CD8-positive, alpha-beta memory T cell (primary cell): ENCODE results near the gene DNAAF5. TPM values are rescaled to one million over a fixed set of nuclear protein-coding genes. Genes with fewer than 3 reads are reported as not detected.

ENCODE experiments used
- CTCF ChIA-PET: fragments of 350-600 bp; sonication (Branson Sonifier 250); formaldehyde crosslinking; loops from one replicate; lab custom pipeline; 2021; ENCODE audit warnings: antibody characterized with exemption; lab: Charles Lee
- POLR2A ChIA-PET: fragments of 350-600 bp; sonication (Branson Sonifier 250); formaldehyde crosslinking; loops from one replicate; lab custom pipeline; 2021; ENCODE audit warnings: antibody characterized with exemption; lab: Charles Lee
- DNase-seq, 5 donors: peaks; one replicate each; pipeline versions ENCODE4 v3.0.0 to v3.0.0-alpha.2; 2020 to 2022; ENCODE audit warnings: mixed read lengths in 1 of 5
- H3K27ac ChIP-seq: one replicate; pipeline ENCODE4 v1.7.0; 2013; ENCODE audit warnings: low read depth, mild to moderate bottlenecking, low read length, moderate library complexity
- H3K27me3 ChIP-seq: 2 replicates; pipeline ENCODE4 v1.7.0; 2013; ENCODE audit warnings: low read length, mild to moderate bottlenecking; ENCODE audit not compliant: insufficient read depth, poor library complexity, severe bottlenecking
- H3K36me3 ChIP-seq: 2 replicates; pipeline ENCODE4 v1.7.0; 2013; ENCODE audit warnings: mild to moderate bottlenecking, low read length, moderate library complexity; ENCODE audit not compliant: insufficient read depth
- H3K4me1 ChIP-seq: 2 replicates; pipeline ENCODE4 v1.7.0; 2013; ENCODE audit warnings: mild to moderate bottlenecking, low read length, moderate library complexity; ENCODE audit not compliant: insufficient read depth
- H3K4me3 ChIP-seq: 2 replicates; pipeline ENCODE4 v1.7.0; 2013; ENCODE audit warnings: mild to moderate bottlenecking, low read length
- H3K9me3 ChIP-seq: 2 replicates; pipeline ENCODE4 v1.7.0; 2013; ENCODE audit warnings: mild to moderate bottlenecking, low read length
- H3K27ac Mint-ChIP-seq, 8 donors: one replicate each; pipeline ENCODE4 v1.8.0; 2020 to 2021; ENCODE audit warnings: mixed read lengths in 8 of 8, mild to moderate bottlenecking in 6 of 8, inconsistent platforms in 3 of 8, moderate library complexity in 3 of 8
- H3K27me3 Mint-ChIP-seq, 2 donors: one replicate each; pipeline ENCODE4 v1.8.0; 2020 to 2021; ENCODE audit warnings: mixed read lengths in 2 of 2, mild to moderate bottlenecking in 1 of 2, moderate library complexity in 1 of 2
- H3K36me3 Mint-ChIP-seq, 3 donors: one replicate each; pipeline ENCODE4 v1.8.0; 2020 to 2021; ENCODE audit warnings: mixed read lengths in 3 of 3, inconsistent platforms in 1 of 3, mild to moderate bottlenecking in 1 of 3
- H3K4me1 Mint-ChIP-seq, 3 donors: one replicate each; pipeline ENCODE4 v1.8.0; 2020 to 2021; ENCODE audit warnings: mixed read lengths in 3 of 3, inconsistent platforms in 1 of 3, mild to moderate bottlenecking in 1 of 3
- H3K4me3 Mint-ChIP-seq, 7 donors: one replicate each; pipeline ENCODE4 v1.8.0; 2020 to 2021; ENCODE audit warnings: mixed read lengths in 7 of 7, mild to moderate bottlenecking in 6 of 7, moderate library complexity in 4 of 7, inconsistent platforms in 2 of 7
- H3K9me3 Mint-ChIP-seq, 5 donors: one replicate each; pipeline ENCODE4 v1.8.0; 2020 to 2022; ENCODE audit warnings: mixed read lengths in 5 of 5, mild to moderate bottlenecking in 3 of 5, moderate library complexity in 2 of 5, inconsistent platforms in 1 of 5
- polyA plus RNA-seq: library from polyadenylated mRNA; unstranded; fragments of 300-500 nt; fragmentation: Illumina TruSeq; gene quantifications from one replicate; pipeline ENCODE4 v1.2.3, GENCODE V29; 2021
- total RNA-seq, 2 experiments: library from RNA; stranded (reverse); gene quantifications; one replicate each; pipeline ENCODE4 v1.2.3, GENCODE V29; 2021

Gene DNAAF5
- total and polyA plus RNA-seq, 3 experiments from 2014 or later = 4.4 to 48.0 (median 47.3) TPM

- H3K36me3 ChIP-seq = no peaks in the 10 kb centered on the region
- no peak overlapping the region for H3K4me3 ChIP-seq
- no peaks in the 10 kb centered on the region for H3K9me3 ChIP-seq
- CTCF ChIA-PET = interaction anchor here (1.2 to 3.0 kb wide), 3 partner anchors 439 to 452 kb away, joined by 3 to 13 read pairs (median 3); no protein-coding TSS in a partner anchor
- H3K4me1 Mint-ChIP-seq = peaks cover 0 to 4% (median 1%) of the 10 kb centered on the region in 3 donors
- POLR2A ChIA-PET = no interaction called here
- no peak for DNase-seq
- peak overlapping the region in 1 of 8 donors; percentile 29 for H3K27ac Mint-ChIP-seq
- H3K4me1 ChIP-seq = no peaks in the 10 kb centered on the region
- H3K27ac ChIP-seq = no peak overlapping the region
- no peaks in the 10 kb centered on the region for H3K27me3 Mint-ChIP-seq
- peaks cover 3 to 47% (median 4%) of the 10 kb centered on the region in 3 donors for H3K36me3 Mint-ChIP-seq
- no peak overlapping the region for H3K4me3 Mint-ChIP-seq
- peaks cover 0 to 1% (median 0%) of the 10 kb centered on the region in 5 donors for H3K9me3 Mint-ChIP-seq
- no peaks in the 10 kb centered on the region for H3K27me3 ChIP-seq
These were observed 44.9 kb downstream of the DNAAF5 start for GRCh38 chr7:771234-772004.

GRCh38 chr7:772005-772294 lies 45.5 kb downstream of the DNAAF5 start:
- Mint-ChIP-seq H3K36me3 (peaks cover 3 to 47% (median 3%) of the 10 kb centered on the region in 3 donors), H3K27ac (no peak overlapping the region), H3K4me3 (no peak overlapping the region), H3K4me1 (peaks cover 0 to 4% (median 1%) of the 10 kb centered on the region in 3 donors), H3K9me3 (peaks cover 0 to 1% (median 0%) of the 10 kb centered on the region in 5 donors), H3K27me3 (no peaks in the 10 kb centered on the region)
- Histone ChIP-seq H3K36me3 (no peaks in the 10 kb centered on the region), H3K4me3 (no peak overlapping the region), H3K9me3 (no peaks in the 10 kb centered on the region), H3K27me3 (no peaks in the 10 kb centered on the region), H3K4me1 (no peaks in the 10 kb centered on the region), H3K27ac (no peak overlapping the region)
- ChIA-PET CTCF (interaction anchor here (3.0 kb wide), 1 partner anchor 450 kb away, joined by 13 read pairs; no protein-coding TSS in a partner anchor), POLR2A (no interaction called here)
- no peak for DNase-seq

- Mint-ChIP-seq H3K27ac (no peak overlapping the region), H3K27me3 (no peaks in the 10 kb centered on the region), H3K36me3 (peaks cover 2 to 48% (median 2%) of the 10 kb centered on the region in 3 donors), H3K9me3 (peaks cover 0 to 1% (median 0%) of the 10 kb centered on the region in 5 donors), H3K4me3 (peak overlapping the region in 1 of 7 donors; percentile 75), H3K4me1 (peaks cover 0 to 2% (median 1%) of the 10 kb centered on the region in 3 donors)
- ChIA-PET CTCF (interaction anchor here (1.7 to 3.0 kb wide), 2 partner anchors 446 to 450 kb away, joined by 3 to 13 read pairs; no protein-coding TSS in a partner anchor), POLR2A (interaction anchor here (0.6 kb wide), 1 partner anchor 46 kb away, joined by 3 read pairs; the partner anchor contains the start of gene PRKAR1B)
- Histone ChIP-seq H3K27ac (no peak overlapping the region), H3K4me3 (no peak overlapping the region), H3K36me3 (no peaks in the 10 kb centered on the region), H3K27me3 (no peaks in the 10 kb centered on the region), H3K4me1 (no peaks in the 10 kb centered on the region), H3K9me3 (no peaks in the 10 kb centered on the region)
- no peak for DNase-seq
These were observed 45.9 kb downstream of the DNAAF5 start for GRCh38 chr7:772392-772791.

GRCh38 chr7:772861-773621 lies 46.5 kb downstream of the DNAAF5 start:
- ChIA-PET POLR2A (interaction anchor here (0.6 kb wide), 1 partner anchor 46 kb away, joined by 3 read pairs; the partner anchor contains the start of gene PRKAR1B), CTCF (interaction anchor here (1.4 to 3.0 kb wide), 4 partner anchors 440 to 455 kb away, joined by 3 to 13 read pairs (median 5); no protein-coding TSS in a partner anchor)
- Histone ChIP-seq H3K9me3 (no peaks in the 10 kb centered on the region), H3K27me3 (no peaks in the 10 kb centered on the region), H3K4me3 (no peak overlapping the region), H3K4me1 (no peaks in the 10 kb centered on the region), H3K36me3 (no peaks in the 10 kb centered on the region), H3K27ac (no peak overlapping the region)
- H3K9me3 Mint-ChIP-seq = no peaks in the 10 kb centered on the region
- peaks cover 0 to 45% (median 3%) of the 10 kb centered on the region in 3 donors for H3K36me3 Mint-ChIP-seq
- no peaks in the 10 kb centered on the region for H3K4me1 Mint-ChIP-seq
- H3K27ac Mint-ChIP-seq = peak overlapping the region in 1 of 8 donors; percentile 54
- DNase-seq = no peak
- H3K27me3 Mint-ChIP-seq = no peaks in the 10 kb centered on the region
- no peak overlapping the region for H3K4me3 Mint-ChIP-seq

- ChIA-PET POLR2A (no interaction called here), CTCF (interaction anchor here (1.4 to 3.0 kb wide), 4 partner anchors 441 to 455 kb away, joined by 3 to 13 read pairs (median 5); no protein-coding TSS in a partner anchor)
- H3K27ac ChIP-seq = no peak overlapping the region
- no peaks in the 10 kb centered on the region for H3K36me3 ChIP-seq
- H3K4me3 ChIP-seq = no peak overlapping the region
- no peaks in the 10 kb centered on the region for H3K4me1 ChIP-seq
- Mint-ChIP-seq H3K9me3 (no peaks in the 10 kb centered on the region), H3K27me3 (no peaks in the 10 kb centered on the region), H3K4me1 (no peaks in the 10 kb centered on the region), H3K27ac (no peak overlapping the region), H3K4me3 (no peak overlapping the region), H3K36me3 (peaks cover 0 to 43% (median 3%) of the 10 kb centered on the region in 3 donors)
- no peaks in the 10 kb centered on the region for H3K27me3 ChIP-seq
- no peak for DNase-seq
- no peaks in the 10 kb centered on the region for H3K9me3 ChIP-seq
These were observed 47.1 kb downstream of the DNAAF5 start for GRCh38 chr7:773622-773915.

- Histone ChIP-seq H3K4me1 (no peaks in the 10 kb centered on the region), H3K9me3 (no peaks in the 10 kb centered on the region), H3K4me3 (no peak overlapping the region), H3K36me3 (no peaks in the 10 kb centered on the region), H3K27me3 (no peaks in the 10 kb centered on the region), H3K27ac (no peak overlapping the region)
- no peaks in the 10 kb centered on the region for H3K4me1 Mint-ChIP-seq
- no peak overlapping the region for H3K4me3 Mint-ChIP-seq
- peak; percentile 42 to 64 (median 55) for DNase-seq
- no peaks in the 10 kb centered on the region for H3K27me3 Mint-ChIP-seq
- H3K9me3 Mint-ChIP-seq = no peaks in the 10 kb centered on the region
- POLR2A ChIA-PET = no interaction called here
- peaks cover 0 to 45% (median 3%) of the 10 kb centered on the region in 3 donors for H3K36me3 Mint-ChIP-seq
- CTCF ChIA-PET = interaction anchor here (1.2 to 3.0 kb wide), 5 partner anchors 15 to 456 kb away, joined by 3 to 13 read pairs (median 3); no protein-coding TSS in a partner anchor
- no peak overlapping the region for H3K27ac Mint-ChIP-seq
These were observed 47.9 kb downstream of the DNAAF5 start for GRCh38 chr7:774161-775109.

GRCh38 chr7:776381-776780 lies 49.9 kb downstream of the DNAAF5 start:
- H3K4me3 Mint-ChIP-seq = no peak overlapping the region
- Histone ChIP-seq H3K4me1 (no peaks in the 10 kb centered on the region), H3K27me3 (no peaks in the 10 kb centered on the region), H3K4me3 (no peak overlapping the region), H3K27ac (no peak overlapping the region), H3K36me3 (no peaks in the 10 kb centered on the region), H3K9me3 (no peaks in the 10 kb centered on the region)
- no peaks in the 10 kb centered on the region for H3K9me3 Mint-ChIP-seq
- CTCF ChIA-PET = interaction anchor here (1.5 kb wide), 1 partner anchor 454 kb away, joined by 5 read pairs; no protein-coding TSS in a partner anchor
- H3K36me3 Mint-ChIP-seq = peaks cover 0 to 55% (median 3%) of the 10 kb centered on the region in 3 donors
- no peak overlapping the region for H3K27ac Mint-ChIP-seq
- no peak for DNase-seq
- H3K4me1 Mint-ChIP-seq = no peaks in the 10 kb centered on the region
- POLR2A ChIA-PET = interaction anchor here (0.7 kb wide), 1 partner anchor 414 kb away, joined by 3 read pairs; no protein-coding TSS in a partner anchor
- H3K27me3 Mint-ChIP-seq = no peaks in the 10 kb centered on the region
